Measurements from ENCODE around the gene ZNF8.
"Not testable (repeated sequence)": the region's sequence is repeated elsewhere in the genome, so short reads cannot be mapped to it uniquely, and the experiment has no call there.

Gene ZNF8

GRCh38 chr19:58278541-58279041 is at the start of gene ZNF8:
Gene ZNF8, plus strand, starts transcription at chr19:58278955. Its CDS starts 127 bp downstream, at chr19:58279082.
- peak; percentile 99 for DNase-seq

- no peak for DNase-seq
Observed at GRCh38 chr19:58229255-58229639, 49.5 kb upstream of the ZNF8 start.

- DNase-seq = no peak
Observed at GRCh38 chr19:58237324-58237723, 41.4 kb upstream of the ZNF8 start.

GRCh38 chr19:58243351-58243750 is 35.4 kb upstream of the ZNF8 start:
- DNase-seq = no peak

- no peak for DNase-seq
Observed at GRCh38 chr19:58248886-58249285, 29.9 kb upstream of the ZNF8 start.

- no peak for DNase-seq
Observed at GRCh38 chr19:58252102-58252685, 26.6 kb upstream of the ZNF8 start.

GRCh38 chr19:58258259-58258658 is 20.5 kb upstream of the ZNF8 start:
- DNase-seq = not testable (repeated sequence)

- DNase-seq = no peak
Observed at GRCh38 chr19:58261600-58261967, 17.2 kb upstream of the ZNF8 start.

GRCh38 chr19:58261968-58262921 is 16.5 kb upstream of the ZNF8 start:
- peak; percentile 9 for DNase-seq

- DNase-seq = no peak
Observed at GRCh38 chr19:58262922-58263296, 15.8 kb upstream of the ZNF8 start.

- DNase-seq = no peak
Observed at GRCh38 chr19:58265100-58265499, 13.7 kb upstream of the ZNF8 start.

GRCh38 chr19:58268344-58268743 is 10.4 kb upstream of the ZNF8 start:
- no peak for DNase-seq

- DNase-seq = no peak
Observed at GRCh38 chr19:58274771-58275201, 4.0 kb upstream of the ZNF8 start.

GRCh38 chr19:58275564-58275963 is 3.2 kb upstream of the ZNF8 start:
- no peak for DNase-seq

- no peak for DNase-seq
Observed at GRCh38 chr19:58277197-58277596, 1.6 kb upstream of the ZNF8 start.

- DNase-seq = no peak
Observed at GRCh38 chr19:58277748-58278540, 811 bp upstream of the ZNF8 start.

- DNase-seq = no peak
Observed at GRCh38 chr19:58279042-58279924, 528 bp downstream of the ZNF8 start.

- no peak for DNase-seq
Observed at GRCh38 chr19:58279925-58280316, 1.2 kb downstream of the ZNF8 start.

GRCh38 chr19:58284199-58284598 is 5.4 kb downstream of the ZNF8 start:
- DNase-seq = no peak

- DNase-seq = no peak
Observed at GRCh38 chr19:58291943-58292342, 13.2 kb downstream of the ZNF8 start.

- DNase-seq = no peak
Observed at GRCh38 chr19:58294743-58295374, 16.1 kb downstream of the ZNF8 start.

- no peak for DNase-seq
Observed at GRCh38 chr19:58296104-58296503, 17.3 kb downstream of the ZNF8 start.

Measured in KG1 (cell line).